NCI-H69 (cell line): ENCODE measurements around the gene SLC9A9.

ENCODE experiments used
- DNase-seq: peaks from one replicate; lab custom pipeline; 2025; lab: John Stamatoyannopoulos, UW

SLC9A9 gene

DNA sequence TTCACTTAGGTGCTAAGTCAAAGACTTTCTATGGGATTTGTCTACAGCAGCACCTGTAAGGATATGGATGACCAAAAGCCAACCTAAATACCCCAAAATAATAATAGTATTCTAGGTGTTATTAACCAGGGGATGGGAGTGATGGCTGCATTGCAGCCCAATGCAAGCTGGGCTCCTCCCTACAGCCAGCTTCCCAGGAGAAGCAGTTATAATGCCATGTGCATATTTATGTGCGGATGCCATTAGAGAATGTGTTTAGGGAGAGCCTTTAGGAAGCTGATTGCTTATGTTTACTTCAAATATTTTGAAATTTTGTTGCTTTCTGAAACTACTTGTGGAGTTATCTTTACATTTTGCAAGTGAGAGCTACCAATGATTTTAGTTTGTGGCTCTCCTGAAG is 491.4 kb downstream of the SLC9A9 start:
- no peak for DNase-seq

DNA sequence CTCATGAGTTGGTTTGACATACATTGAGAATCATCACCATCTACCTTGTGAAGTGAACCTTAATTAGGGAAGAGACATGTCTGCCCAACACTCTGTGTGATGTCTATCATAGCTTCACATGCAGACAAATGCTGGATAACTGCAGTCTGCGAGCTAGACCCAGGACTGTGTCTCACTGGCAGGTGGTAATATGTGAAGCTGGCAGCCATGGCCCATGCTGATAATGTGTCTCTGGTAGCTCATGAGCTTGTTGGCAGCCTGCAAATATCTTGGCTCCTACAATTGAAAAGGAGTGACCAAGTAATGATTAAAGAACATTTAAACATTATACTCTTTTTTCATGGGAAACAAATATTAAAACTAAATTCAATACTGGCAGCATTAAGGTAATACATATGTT is 493.9 kb downstream of the SLC9A9 start:
- no peak for DNase-seq

DNA sequence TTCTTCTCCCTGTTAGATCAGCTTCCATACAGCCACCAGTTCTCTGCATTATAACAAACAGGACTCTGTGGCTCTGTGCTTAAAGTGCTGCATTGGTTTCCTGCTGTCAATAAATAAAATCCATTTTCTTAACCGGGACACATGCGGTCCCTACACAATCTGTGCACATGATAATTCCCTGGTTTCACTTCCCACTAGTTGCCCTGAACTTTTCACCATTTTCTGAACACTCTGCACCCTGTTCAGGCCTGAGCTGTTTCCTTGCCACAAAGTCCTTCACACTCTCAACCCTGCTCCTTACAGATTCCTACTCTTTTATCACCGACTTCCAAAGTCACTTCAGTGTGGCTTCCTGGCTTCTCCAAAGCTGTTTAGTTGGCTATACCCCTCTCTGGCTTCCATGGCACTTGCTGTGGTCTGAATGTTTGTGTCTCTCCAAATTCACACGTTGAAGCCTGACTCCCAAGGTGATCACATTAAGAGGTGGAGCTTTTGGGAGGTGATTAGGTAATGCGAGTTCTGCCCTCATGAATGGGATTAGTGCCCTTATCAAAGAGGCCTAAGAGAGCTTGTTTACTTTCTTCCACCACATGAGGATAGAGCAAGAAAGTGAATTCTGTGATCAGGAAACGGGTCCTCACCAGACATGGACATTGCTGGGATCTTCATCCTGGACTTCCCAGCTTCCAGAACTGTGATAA is 495.3 kb downstream of the SLC9A9 start:
- no peak for DNase-seq

DNA sequence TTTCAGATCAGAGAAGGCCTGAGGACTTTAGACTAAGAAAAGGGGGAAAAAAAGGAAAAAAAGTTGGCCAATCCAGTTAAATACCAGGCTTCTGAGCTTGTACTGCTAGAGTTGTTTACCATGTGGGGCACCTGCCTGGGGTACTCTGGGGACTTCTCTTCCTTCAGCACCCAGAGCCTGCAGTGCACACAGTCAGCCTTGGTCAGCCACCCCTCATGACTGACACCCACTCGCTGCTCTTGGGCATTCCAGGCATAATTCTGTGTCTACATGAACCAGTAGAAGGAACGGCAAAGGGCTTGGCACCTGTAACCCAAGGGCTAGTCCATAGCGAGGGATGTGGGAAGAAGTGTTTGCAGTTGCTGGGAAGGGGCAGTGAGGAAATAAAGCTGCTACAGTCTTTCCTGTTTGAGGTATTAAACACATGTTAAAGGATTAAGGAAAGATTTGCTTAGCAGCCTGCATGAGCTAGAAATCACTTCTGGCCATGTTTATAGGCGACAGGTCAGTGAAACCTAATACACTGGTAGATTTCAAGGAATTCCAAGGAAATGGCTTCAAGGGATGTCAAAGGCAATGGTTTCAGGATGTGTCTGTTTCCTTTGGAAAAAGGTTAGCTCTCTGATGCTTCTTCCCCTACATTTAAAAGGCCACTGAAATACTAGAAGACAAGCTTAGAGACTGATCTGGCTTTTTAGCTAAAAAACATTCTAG is 496.2 kb downstream of the SLC9A9 start:
- no peak for DNase-seq

DNA sequence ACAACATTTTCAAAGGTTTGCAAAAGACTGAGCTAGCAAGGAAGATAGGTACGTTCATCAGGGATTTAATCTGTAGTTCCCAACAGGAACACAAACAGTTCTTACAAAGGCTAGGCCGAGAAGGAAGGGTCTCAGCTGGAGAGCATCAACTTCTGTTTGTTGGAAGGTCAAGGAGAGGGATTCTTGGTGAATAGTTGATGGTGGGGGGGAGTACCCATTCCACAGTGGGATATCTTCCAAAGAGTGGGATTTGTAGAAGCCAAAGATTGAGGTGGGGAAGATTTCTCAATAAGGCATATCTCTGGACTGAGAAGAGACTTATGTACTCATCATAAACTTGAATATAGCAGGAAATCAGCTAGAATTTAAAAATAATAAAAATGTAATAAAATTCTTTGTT is 496.9 kb downstream of the SLC9A9 start:
- DNase-seq = no peak

DNA sequence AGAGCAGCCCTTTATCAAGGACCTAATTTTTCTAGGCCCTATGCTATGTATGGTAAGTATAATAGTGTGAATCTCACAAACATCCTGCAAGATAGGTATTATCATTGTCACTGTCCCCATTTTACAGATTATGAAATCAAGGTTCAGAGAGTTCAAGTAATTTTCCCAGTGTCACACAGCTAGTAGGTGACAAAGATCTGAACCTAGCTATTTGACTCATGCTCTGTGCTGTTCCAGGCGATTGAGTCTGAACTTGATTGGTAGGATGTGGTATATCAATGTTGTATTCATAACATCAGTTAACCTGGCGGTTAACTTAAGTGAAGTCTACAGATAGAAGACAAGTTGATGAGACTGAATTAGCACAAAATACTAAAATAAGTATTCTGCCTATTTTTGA is 498.8 kb downstream of the SLC9A9 start:
- DNase-seq = no peak

DNA sequence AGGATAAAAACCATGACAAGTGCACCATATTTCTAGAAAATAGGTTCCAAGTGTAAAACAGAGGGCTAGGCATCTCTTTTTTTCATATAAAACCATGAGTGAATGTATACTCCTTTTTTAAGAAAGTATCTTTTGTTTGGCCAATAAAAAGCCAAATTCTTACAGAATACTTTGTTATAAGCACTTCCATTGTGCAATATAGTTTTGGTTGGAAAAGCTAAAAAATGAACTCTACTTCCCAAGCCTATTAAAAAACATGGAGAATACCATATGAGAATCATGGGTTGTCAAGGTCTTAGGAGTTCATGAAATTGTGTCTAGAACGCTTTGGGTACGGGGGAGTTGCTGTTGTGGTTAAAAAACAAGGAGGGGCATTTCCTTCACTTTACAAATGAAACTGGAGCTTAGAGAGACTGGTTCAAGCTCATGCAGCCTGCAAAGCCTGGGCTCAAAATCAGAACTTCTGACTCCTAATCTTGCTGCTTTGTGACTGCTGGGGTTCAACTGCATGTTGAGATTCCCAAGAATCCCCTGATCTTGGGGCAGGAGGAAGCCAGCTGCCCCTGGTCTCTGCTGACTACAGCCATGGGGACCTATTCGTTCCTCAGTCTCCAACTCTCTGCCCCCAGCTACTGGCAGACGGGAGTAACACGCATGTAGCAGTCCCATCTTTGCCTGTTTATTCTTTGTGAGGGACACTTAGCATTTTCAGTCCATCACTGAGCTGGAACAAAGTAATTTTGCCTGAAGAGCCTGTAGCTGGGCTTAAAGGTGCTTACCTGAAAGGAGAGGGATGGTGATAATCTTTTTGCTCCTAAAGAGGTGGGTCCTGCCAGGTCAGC is 499.6 kb downstream of the SLC9A9 start:
- peak; percentile 42 for DNase-seq

DNA sequence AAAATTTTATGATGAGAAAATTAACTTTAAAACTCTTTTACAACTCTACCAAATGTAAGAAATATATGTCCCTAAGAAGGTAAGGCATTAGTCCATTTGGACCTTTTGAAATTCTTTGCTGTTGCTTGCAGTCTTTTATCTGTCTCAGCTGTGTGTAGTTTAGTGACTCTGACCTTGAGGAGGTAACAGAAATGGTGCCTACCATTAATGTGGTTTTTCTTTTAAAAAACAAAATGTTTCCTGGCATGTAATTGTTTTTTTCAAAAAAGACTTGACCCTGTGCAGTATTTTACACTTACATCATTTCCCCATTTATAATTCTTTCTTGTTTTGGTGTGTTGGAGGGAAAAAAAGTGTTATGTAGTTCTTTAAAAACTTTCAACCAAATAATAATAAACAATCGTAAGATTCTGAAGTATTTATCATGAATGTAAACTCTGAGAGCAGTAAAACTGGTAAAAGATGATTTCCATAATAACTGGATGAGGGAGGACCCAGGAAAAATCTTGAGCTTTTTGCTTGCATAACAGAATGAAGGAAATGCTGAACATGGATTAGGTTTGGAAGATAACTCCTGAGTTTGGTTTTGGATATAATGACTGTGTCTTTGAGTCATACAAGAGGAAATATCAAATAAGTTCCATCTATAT is 503.6 kb downstream of the SLC9A9 start:
- no peak for DNase-seq

DNA sequence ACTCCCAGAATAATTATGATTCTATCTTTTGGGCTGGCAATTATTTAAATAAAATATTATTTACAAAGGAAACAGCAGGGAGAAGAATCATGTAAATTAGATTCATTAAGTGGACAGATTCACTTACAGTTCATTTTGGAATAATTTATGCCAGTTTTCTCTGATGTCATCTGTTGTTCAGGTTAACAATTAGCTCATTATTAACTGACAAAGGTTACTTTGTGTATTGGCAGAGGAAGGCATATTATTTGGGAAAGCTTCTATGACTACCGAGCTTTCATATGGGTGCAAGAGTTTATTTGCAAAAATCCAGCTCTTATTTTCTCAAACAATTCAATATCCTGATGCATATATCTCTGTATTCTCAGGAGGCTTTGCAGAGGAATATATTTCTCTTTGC is 504.3 kb downstream of the SLC9A9 start:
- DNase-seq = no peak

DNA sequence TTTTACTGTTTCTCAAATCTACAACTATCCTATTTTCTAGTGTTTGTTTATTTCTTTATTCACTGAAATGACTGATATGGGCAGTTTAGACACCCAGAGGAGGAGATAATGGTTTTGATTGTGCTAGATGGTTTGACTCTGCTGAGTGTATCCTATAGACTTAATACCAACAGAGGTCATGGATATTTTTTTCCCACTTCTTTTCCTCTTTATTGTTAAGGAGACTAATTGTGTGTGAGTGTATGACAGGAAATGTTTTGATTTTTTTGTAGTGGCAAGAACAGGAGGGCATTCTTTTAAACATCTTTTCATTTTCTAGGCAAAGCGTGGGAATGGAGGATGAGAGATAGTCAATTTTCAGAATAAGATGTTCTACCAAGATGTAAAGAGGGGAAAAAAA is 505.2 kb downstream of the SLC9A9 start:
- DNase-seq = no peak

DNA sequence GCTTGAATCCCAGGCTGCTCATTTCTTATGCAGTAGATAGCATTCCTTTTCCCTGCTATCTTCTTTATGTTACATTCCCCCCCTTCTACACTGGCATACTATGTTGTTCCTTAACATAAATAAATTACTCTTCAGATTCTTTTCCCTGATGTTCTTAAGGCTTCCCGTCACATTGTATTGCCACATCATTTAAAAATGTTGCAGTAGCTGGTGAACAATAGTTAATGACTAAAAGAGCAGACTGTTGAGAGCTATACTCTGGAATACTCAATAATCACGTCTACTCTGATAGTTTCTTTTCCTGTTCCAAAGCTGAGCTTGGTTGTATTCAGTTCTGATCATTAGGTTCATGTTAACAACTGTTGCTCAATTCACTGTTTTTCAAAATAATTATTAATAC is 508.8 kb downstream of the SLC9A9 start:
- no peak for DNase-seq

DNA sequence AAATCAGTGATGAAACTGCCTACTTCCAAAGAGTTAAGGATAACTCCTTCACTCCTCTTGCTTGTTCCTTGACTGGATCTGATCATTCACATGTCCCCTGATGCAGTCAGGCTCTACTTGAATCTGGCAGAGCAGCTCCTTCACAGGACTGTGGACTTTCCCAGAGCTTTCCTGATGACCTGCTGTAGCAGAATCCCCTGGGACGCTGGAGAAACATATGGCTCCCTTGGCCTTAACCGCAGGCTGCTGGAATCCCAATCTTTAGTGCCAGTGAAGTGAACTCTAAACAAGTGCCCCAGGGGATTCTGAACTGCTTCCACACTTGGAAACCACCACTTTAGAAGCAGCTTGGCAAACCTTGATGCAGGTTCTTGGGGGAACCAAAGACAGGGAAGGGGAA is 510.9 kb downstream of the SLC9A9 start:
- peak; percentile 91 for DNase-seq

DNA sequence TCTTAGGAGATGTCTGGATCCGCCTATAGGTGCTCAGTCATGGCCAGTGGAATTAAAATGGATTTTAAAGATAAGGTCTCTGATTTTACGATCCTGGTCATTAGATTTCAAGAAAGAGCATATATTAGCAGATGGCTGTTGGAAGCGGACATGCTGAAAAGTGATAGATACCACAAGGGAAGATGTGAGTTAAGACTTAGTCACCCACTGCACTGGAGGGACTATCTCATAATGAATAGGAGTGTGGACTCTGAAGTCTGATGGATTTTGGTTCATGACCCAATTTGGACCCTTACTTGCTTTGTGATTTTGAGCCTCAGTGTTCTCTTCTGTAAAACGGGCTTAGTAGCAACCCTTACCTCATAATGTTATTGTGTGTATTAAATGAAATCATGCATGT is 514.0 kb downstream of the SLC9A9 start:
- no peak for DNase-seq

DNA sequence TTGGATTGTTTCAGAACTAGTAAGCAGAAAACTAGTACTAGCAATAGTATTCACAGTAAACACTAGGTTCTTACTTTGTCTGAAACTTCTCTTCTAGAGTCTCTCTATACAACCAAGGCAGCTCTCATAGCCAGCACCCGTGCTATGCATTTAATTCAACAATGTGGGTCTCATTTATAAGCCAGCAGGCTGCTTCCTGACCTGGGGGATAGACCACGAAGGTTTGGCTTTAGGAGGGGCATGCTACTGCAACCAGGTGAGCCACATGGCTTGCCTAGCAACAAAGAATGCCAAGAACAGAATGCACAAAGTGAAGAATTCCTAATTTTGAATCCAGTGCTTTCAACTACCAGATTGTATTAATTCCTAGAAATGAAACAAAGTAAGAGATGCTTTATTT is 514.9 kb downstream of the SLC9A9 start:
- peak; percentile 46 for DNase-seq

DNA sequence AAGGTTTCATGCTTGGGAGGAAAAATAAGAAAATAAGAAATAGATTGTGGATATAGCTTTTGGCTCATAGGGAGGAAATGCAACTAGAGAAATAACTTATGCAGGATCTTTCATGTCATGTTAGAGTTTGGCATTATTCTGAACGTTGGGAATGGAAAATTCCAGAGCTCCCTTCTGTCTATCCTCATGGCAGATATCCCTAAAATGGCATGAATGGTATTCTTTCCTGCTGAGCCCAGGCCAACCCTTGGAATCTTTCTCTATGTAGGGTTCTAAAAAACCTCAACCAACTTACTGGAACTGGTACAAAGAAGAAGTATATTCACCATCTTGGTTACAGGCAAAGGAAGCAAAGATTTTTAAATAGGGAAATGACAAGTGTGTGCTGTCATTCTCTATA is 516.2 kb downstream of the SLC9A9 start:
- DNase-seq = no peak

DNA sequence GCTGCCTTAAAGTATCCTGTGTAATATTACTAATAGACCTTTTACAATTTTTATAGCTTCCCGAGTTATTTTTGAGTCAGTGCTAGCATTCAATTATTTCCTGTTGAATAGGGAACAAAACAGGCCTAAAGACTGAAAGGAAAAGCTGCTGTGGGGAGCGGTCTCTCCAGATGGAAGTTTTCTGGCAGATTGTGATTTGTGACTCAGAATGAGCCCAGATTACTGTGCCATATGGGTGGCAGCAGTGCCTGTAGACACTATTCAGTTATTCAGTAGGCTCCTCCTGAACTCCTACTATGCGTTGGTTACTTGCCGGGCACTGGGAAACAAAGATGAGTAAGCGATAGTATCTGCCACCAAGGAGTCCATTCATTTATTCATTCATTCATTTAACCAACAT is 516.9 kb downstream of the SLC9A9 start:
- DNase-seq = peak; percentile 77

DNA sequence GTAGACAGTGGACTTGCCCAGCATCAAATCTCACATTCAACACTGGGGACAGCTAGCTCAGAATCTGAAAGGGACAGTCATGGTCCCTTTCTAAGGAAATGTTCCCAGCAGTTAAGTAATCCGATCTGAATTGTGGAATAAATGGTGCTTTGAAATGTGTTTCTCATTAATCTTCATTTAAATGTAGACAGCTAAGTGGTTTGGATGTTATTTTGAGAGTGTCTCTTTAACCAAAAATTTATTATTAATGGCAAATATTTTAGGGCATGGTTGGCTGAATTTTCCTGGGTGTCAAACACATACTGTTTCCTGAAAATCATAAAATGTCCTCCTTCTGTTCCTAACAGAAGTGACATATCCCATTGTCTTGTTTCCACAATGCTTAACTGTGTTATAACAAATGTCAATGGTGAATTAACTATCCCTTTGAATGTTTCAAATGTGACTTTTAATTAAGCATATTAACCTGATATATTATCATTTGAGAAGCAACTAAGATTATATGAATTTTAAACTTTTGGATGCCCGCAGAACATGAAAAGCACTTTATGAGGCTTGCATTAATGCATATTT is 517.9 kb downstream of the SLC9A9 start:
- peak; percentile 77 for DNase-seq

DNA sequence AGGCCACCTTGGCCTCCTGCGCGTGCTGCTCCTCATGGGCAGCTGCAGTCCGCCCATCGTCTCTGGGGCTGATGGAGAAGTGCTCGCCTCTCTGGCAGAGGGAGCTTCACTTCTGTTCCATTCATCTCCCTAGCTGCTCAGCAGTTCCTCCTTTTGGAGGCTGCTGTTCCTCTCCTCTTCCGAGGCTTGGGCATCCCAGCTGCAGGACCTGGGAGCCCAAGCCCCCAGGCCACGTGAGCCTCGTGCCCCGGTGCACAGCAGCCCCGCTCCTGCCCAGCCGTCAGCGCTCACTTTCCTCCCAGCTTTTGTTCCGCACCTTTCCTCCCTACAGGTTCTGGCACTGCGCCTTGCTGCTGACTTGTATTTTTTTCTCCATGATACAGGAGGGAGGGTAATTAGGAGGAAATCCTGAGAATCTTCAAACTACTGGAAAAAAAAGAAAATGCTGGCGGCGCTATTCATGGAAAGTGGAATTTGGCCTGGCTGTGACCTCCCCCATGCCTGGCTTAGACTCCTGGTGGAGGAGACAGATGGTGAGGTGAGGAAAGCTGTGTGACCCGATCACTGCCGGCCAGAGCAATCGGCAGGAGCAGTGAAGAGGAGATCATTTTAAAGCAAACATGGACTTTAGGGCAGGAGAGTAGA is 518.6 kb downstream of the SLC9A9 start:
- peak; percentile 89 for DNase-seq

DNA sequence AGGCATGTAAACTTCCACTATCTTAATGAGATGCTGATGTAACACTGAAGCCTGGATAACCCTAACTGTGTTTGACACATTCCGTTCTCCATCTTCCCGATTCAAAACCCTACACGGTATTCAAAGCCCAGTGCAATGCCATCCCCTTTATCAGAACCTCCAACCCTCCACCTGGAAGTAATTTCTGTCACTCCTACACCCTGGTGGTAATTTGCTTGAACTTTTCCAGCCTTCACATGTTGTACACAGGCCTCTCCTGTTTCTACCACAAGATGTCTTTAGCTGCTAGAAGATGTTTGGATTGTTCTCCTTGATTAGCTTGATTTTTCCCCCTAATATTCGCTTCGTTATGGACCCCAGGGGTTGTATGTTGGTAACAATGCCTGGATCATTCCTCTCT is 519.8 kb downstream of the SLC9A9 start:
- DNase-seq = peak; percentile 22

DNA sequence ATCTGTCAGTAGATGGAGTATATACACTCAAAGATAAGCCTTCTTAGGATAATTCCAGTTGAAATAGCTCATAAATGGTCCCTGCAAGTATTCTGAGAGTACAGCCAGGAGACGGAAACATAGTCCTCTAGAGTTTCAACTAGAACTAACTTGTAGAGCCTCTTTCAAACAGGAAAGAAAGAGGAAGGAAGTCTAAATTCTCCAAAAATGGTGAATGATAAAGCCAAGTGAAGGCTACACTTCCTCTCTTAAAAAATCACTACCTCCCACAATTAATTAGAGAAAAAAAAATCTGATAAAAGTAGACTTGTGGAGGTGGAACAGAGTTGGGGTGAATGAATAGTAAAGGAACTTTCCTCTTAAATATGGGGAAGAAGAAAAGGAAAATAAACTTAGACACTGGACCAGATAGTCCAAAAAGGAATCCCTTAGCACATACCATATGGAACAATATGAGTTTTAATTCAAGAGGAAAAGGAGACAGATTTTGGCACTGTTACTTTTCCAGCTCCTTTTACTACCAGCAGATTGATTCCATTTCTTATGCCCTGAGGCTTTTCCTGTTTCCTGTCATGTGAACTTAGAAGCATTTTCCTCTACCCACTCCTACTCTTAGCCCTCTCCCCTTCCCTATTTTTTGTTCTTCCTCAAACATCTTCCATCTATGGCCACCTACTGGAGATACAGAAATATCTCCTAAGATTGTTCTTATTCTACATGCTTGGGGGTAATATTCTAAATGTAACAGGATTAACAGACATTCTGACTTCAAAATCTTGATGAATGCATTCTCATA is 521.1 kb downstream of the SLC9A9 start:
- DNase-seq = peak; percentile 78
